Tibial artery (tissue), 4 donors: ENCODE results near the gene LHFPL2.

Source experiments
- DNase-seq, 2 donors: peaks; one replicate each; pipeline ENCODE4 v3.0.0-alpha.2; 2019
- H3K27ac ChIP-seq, 2 donors: fragments of 200-600 bp; sonication (generic) in 1 of 2; 1 replicate in 1 of 2; 2 replicates in 1 of 2; pipeline ENCODE4 v1.5.1; 2018 to 2019; ENCODE audit warnings: mild to moderate bottlenecking in 1 of 2
- H3K27me3 ChIP-seq, 2 donors: fragments of 200-600 bp; sonication (generic) in 1 of 2; one replicate each; pipeline versions ENCODE4 v1.5.1 to v1.6.0; 2016 to 2019
- H3K36me3 ChIP-seq, 3 donors: fragments of 200-600 bp; sonication (generic) in 2 of 3; one replicate each; pipeline ENCODE4 v1.5.1; 2016 to 2019; ENCODE audit warnings: mild to moderate bottlenecking in 2 of 3
- H3K4me1 ChIP-seq, 4 donors: fragments of 200-600 bp; sonication (generic) in 2 of 4; 1 replicate in 3 of 4; 2 replicates in 1 of 4; pipeline ENCODE4 v1.5.1; 2016 to 2019
- H3K4me3 ChIP-seq, 2 donors: fragments of 200-600 bp; sonication (generic) in 1 of 2; 1 replicate in 1 of 2; 2 replicates in 1 of 2; pipeline ENCODE4 v1.5.1; 2018 to 2019; ENCODE audit warnings: mild to moderate bottlenecking in 2 of 2
- H3K9me3 ChIP-seq, 3 donors: fragments of 200-600 bp; sonication (generic) in 1 of 3; one replicate each; pipeline ENCODE4 v1.5.1; 2016 to 2019
- CTCF ChIP-seq, 2 experiments: fragments of 200-600 bp in 1 of 2; fragments of 450-650 bp in 1 of 2; IDR thresholded peaks; one replicate each; pipeline ENCODE4 v1.5.1; 2017 to 2019; ENCODE audit warnings: antibody characterized with exemption in 2 of 2, mild to moderate bottlenecking in 1 of 2, moderate library complexity in 1 of 2
- intact Hi-C: fragments of 100-400 bp; cut with DNase I; formaldehyde crosslinking; loops from one replicate; pipeline ENCODE4 v1.15.0; 2023; ENCODE audit warnings: low total_unique reads

LHFPL2 gene

GRCh38 chr5:78518365-78519197, 130.0 kb downstream of the LHFPL2 start:
- Histone ChIP-seq H3K27me3 (no peaks in the 10 kb centered on the region), H3K4me1 (peaks cover 0 to 20% (median 15%) of the 10 kb centered on the region in 4 donors), H3K27ac (peak overlapping the region; percentile 63), H3K36me3 (no peaks in the 10 kb centered on the region), H3K9me3 (no peaks in the 10 kb centered on the region), H3K4me3 (no peak overlapping the region)
- no peak for TF ChIP-seq CTCF (IDR thresholded peaks at IDR 0.05)
- intact Hi-C loops, result no loop called here
- peak; percentile 68 to 85 for DNase-seq

- Histone ChIP-seq H3K36me3 (no peaks in the 10 kb centered on the region), H3K4me1 (peaks cover 0 to 33% (median 21%) of the 10 kb centered on the region in 4 donors), H3K4me3 (no peak overlapping the region), H3K27me3 (no peaks in the 10 kb centered on the region), H3K27ac (no peak overlapping the region), H3K9me3 (no peaks in the 10 kb centered on the region)
- intact Hi-C loops, result no loop called here
- no peak for DNase-seq
- no peak for TF ChIP-seq CTCF (IDR thresholded peaks at IDR 0.05)
These were observed 132.9 kb downstream of the LHFPL2 start for GRCh38 chr5:78515670-78516069.

GRCh38 chr5:78514427-78515330, 133.9 kb downstream of the LHFPL2 start:
- no peaks in the 10 kb centered on the region for H3K9me3 ChIP-seq
- no peaks in the 10 kb centered on the region for H3K27me3 ChIP-seq
- H3K4me3 ChIP-seq, result no peak overlapping the region
- DNase-seq, result no peak
- H3K4me1 ChIP-seq, result peaks cover 3 to 43% (median 31%) of the 10 kb centered on the region in 4 donors
- intact Hi-C loops, result no loop called here
- no peak for TF ChIP-seq CTCF (IDR thresholded peaks at IDR 0.05)
- H3K27ac ChIP-seq, result no peak overlapping the region
- H3K36me3 ChIP-seq, result no peaks in the 10 kb centered on the region

- intact Hi-C loops, result no loop called here
These were observed 135.1 kb downstream of the LHFPL2 start for GRCh38 chr5:78513441-78513840.

GRCh38 chr5:78512435-78512834, 136.1 kb downstream of the LHFPL2 start:
- H3K36me3 ChIP-seq, result no peaks in the 10 kb centered on the region
- no peaks in the 10 kb centered on the region for H3K9me3 ChIP-seq
- no peak for DNase-seq
- intact Hi-C loops, result no loop called here
- H3K4me1 ChIP-seq, result peaks cover 4 to 41% (median 28%) of the 10 kb centered on the region in 4 donors
- no peaks in the 10 kb centered on the region for H3K27me3 ChIP-seq
- H3K4me3 ChIP-seq, result no peak overlapping the region
- no peak overlapping the region for H3K27ac ChIP-seq
- no peak for TF ChIP-seq CTCF (IDR thresholded peaks at IDR 0.05)

More at GRCh38 chr5:78513441-78513840, 135.1 kb downstream of the LHFPL2 start:
- peaks cover 4 to 43% (median 28%) of the 10 kb centered on the region in 4 donors for H3K4me1 ChIP-seq
- TF ChIP-seq CTCF (IDR thresholded peaks at IDR 0.05), result no peak
- H3K9me3 ChIP-seq, result no peaks in the 10 kb centered on the region
- no peak for DNase-seq
- H3K27me3 ChIP-seq, result no peaks in the 10 kb centered on the region
- no peak overlapping the region for H3K4me3 ChIP-seq
- H3K27ac ChIP-seq, result no peak overlapping the region
- no peaks in the 10 kb centered on the region for H3K36me3 ChIP-seq
